Mammary epithelial cell (primary cell): Measurements from ENCODE around the gene MYO1D.
"Not testable (repeated sequence)": the region's sequence is repeated elsewhere in the genome, so short reads cannot be mapped to it uniquely, and the experiment has no call there.

Experiments
- EZH2 ChIP-seq: IDR thresholded peaks from 2 replicates; pipeline ENCODE4 v1.6.1; 2012; ENCODE audit warnings: low read length, inconsistent platforms, borderline replicate concordance
- TF ChIP-seq, protein P1 (sequence below), 2 donors: IDR thresholded peaks in 1 of 2; conservative IDR thresholded peaks in 1 of 2; 2 replicates each; pipeline ENCODE4 v1.5.1; 2011 to 2012; ENCODE audit warnings: inconsistent platforms in 2 of 2, low read length in 2 of 2, mild to moderate bottlenecking in 2 of 2, control low read depth in 1 of 2, low read depth in 1 of 2; ENCODE audit not compliant: insufficient read depth in 1 of 2; ENCODE audit errors: extremely low read depth in 1 of 2

DNA sequence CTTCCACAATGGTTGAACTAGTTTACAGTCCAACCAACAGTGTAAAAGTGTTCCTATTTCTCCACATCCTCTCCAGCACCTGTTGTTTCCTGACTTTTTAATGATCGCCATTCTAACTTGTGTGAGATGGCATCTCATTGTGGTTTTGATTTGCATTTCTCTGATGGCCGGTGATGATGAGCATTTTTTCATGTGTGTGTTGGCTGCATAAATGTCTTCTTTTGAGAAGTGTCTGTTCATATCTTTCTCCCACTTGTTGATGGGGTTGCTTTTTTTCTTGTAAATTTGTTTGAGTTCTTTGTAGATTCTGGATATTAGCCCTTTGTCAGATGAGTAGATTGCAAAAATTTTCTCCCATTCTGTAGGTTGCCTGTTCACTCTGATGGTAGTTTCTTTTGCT is 235.4 kb downstream of the MYO1D start:
- TF ChIP-seq, protein P1, sequence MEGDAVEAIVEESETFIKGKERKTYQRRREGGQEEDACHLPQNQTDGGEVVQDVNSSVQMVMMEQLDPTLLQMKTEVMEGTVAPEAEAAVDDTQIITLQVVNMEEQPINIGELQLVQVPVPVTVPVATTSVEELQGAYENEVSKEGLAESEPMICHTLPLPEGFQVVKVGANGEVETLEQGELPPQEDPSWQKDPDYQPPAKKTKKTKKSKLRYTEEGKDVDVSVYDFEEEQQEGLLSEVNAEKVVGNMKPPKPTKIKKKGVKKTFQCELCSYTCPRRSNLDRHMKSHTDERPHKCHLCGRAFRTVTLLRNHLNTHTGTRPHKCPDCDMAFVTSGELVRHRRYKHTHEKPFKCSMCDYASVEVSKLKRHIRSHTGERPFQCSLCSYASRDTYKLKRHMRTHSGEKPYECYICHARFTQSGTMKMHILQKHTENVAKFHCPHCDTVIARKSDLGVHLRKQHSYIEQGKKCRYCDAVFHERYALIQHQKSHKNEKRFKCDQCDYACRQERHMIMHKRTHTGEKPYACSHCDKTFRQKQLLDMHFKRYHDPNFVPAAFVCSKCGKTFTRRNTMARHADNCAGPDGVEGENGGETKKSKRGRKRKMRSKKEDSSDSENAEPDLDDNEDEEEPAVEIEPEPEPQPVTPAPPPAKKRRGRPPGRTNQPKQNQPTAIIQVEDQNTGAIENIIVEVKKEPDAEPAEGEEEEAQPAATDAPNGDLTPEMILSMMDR (conservative IDR thresholded peaks at IDR 0.05 in 1 of 2, IDR thresholded peaks at IDR 0.05 in 1 of 2; ENCODE audit: extremely low read depth in 1 of 2, insufficient read depth in 1 of 2, low read depth in 1 of 2, low read length in 2 of 2) = not testable (repeated sequence)
- TF ChIP-seq EZH2 = not testable (repeated sequence)
